IMR-90 (cell line): Measurements from ENCODE around the gene SYNGR2. TPM values are rescaled to one million over a fixed set of nuclear protein-coding genes. Genes with fewer than 3 reads are reported as not detected.

Experiments
- ATAC-seq: fragments of 200-7000 bp; cut with Tn5 transposase; 2 replicates; pipeline ENCODE4 v1.9.1; 2020; ENCODE audit warnings: low read depth, mild to moderate bottlenecking, moderate library complexity
- BruUV-seq: library from RNA; stranded (reverse); fragments of 400-500 nt; replicated peaks from 2 replicates; lab custom pipeline; 2021; lab: Mats Ljungman, UMichigan
- CTCF ChIA-PET: fragments of 300-600 bp; formaldehyde crosslinking; extraction: SDS; loops from one replicate; lab custom pipeline; 2021; ENCODE audit warnings: antibody characterized with exemption; lab: Yijun Ruan, JAX
- POLR2A ChIA-PET: fragments of 300-600 bp; sonication (Branson Sonifier 250); formaldehyde crosslinking; loops from one replicate; lab custom pipeline; 2022; ENCODE audit warnings: antibody characterized with exemption; ENCODE audit not compliant: unreplicated experiment; lab: Charles Lee
- DNase-seq: peaks from one replicate; pipeline ENCODE4 v3.0.0; 2013
- H2AFZ ChIP-seq: replicated peaks from 2 replicates; pipeline ENCODE3; 2013; ENCODE audit warnings: low read length, mild to moderate bottlenecking; ENCODE audit not compliant: poor library complexity
- H2AK5ac ChIP-seq: 2 replicates; pipeline ENCODE4 v1.6.1; 2013; ENCODE audit warnings: low read depth, low read length, inconsistent platforms
- H2AK9ac ChIP-seq: replicated peaks from 2 replicates; pipeline ENCODE3; 2013; ENCODE audit warnings: mild to moderate bottlenecking, low read depth, low read length, moderate library complexity; ENCODE audit not compliant: poor library complexity
- H2BK120ac ChIP-seq: 2 replicates; pipeline ENCODE4 v1.6.1; 2013; ENCODE audit warnings: low read depth, low read length, inconsistent platforms
- H2BK15ac ChIP-seq: 3 replicates; pipeline ENCODE4 v1.6.1; 2013; ENCODE audit warnings: low read depth, low read length, inconsistent platforms
- H2BK20ac ChIP-seq: 2 replicates; pipeline ENCODE4 v1.6.1; 2013; ENCODE audit warnings: low read depth, mild to moderate bottlenecking, inconsistent platforms, low read length, moderate library complexity
- H2BK5ac ChIP-seq: 2 replicates; pipeline ENCODE4 v1.6.1; 2013; ENCODE audit warnings: mild to moderate bottlenecking, low read depth, low read length, inconsistent platforms; ENCODE audit not compliant: poor library complexity, severe bottlenecking
- H3K14ac ChIP-seq: replicated peaks from 2 replicates; pipeline ENCODE4 v1.6.1; 2013; ENCODE audit warnings: low read depth, low read length, inconsistent platforms
- H3K18ac ChIP-seq: 2 replicates; pipeline ENCODE4 v1.6.1; 2013; ENCODE audit warnings: low read depth, low read length, control low read depth
- H3K23ac ChIP-seq: 2 replicates; pipeline ENCODE4 v1.6.1; 2013; ENCODE audit warnings: low read depth, low read length, inconsistent platforms
- H3K27ac ChIP-seq: 2 replicates; pipeline ENCODE4 v1.5.1; 2013; ENCODE audit warnings: mild to moderate bottlenecking, control low read depth, low read length; ENCODE audit not compliant: insufficient read depth
- H3K27me3 ChIP-seq: 2 replicates; pipeline ENCODE4 v1.6.1; 2013; ENCODE audit warnings: low read length; ENCODE audit not compliant: control insufficient read depth, insufficient read depth
- H3K36me3 ChIP-seq: 2 replicates; pipeline ENCODE4 v1.6.1; 2013; ENCODE audit warnings: low read length, mixed read lengths; ENCODE audit not compliant: control insufficient read depth, insufficient read depth
- H3K4ac ChIP-seq: 2 replicates; pipeline ENCODE4 v1.6.1; 2013; ENCODE audit warnings: low read depth, low read length, inconsistent platforms
- H3K4me1 ChIP-seq: 2 replicates; pipeline ENCODE4 v1.6.1; 2013; ENCODE audit warnings: low read length, mixed read lengths; ENCODE audit not compliant: control insufficient read depth, insufficient read depth
- H3K4me2 ChIP-seq: 2 replicates; pipeline ENCODE4 v1.6.1; 2013; ENCODE audit warnings: low read depth, mild to moderate bottlenecking, control low read depth, low read length, moderate library complexity
- H3K4me3 ChIP-seq: 2 replicates; pipeline ENCODE4 v1.5.1; 2013; ENCODE audit warnings: low read depth, mild to moderate bottlenecking, control low read depth, low read length, moderate library complexity; ENCODE audit not compliant: insufficient read depth
- H3K56ac ChIP-seq: 2 replicates; pipeline ENCODE4 v1.6.1; 2013; ENCODE audit warnings: low read length, inconsistent platforms; ENCODE audit not compliant: insufficient read depth; ENCODE audit errors: extremely low read depth
- H3K79me1 ChIP-seq, 2 experiments: 2 replicates each; pipeline ENCODE4 v1.6.1; 2013; ENCODE audit warnings: low read length in 2 of 2, inconsistent platforms in 1 of 2, low read depth in 1 of 2
- H3K9ac ChIP-seq: 2 replicates; pipeline ENCODE4 v1.6.1; 2013; ENCODE audit warnings: low read depth, low read length, control low read depth
- H3K9me1 ChIP-seq: 2 replicates; pipeline ENCODE4 v1.6.1; 2013; ENCODE audit warnings: low read length, inconsistent platforms; ENCODE audit not compliant: insufficient read depth
- H3K9me3 ChIP-seq: 2 replicates; pipeline ENCODE4 v1.6.1; 2013; ENCODE audit warnings: low read length; ENCODE audit not compliant: control insufficient read depth, insufficient read depth
- H4K20me1 ChIP-seq: 2 replicates; pipeline ENCODE4 v1.6.1; 2013; ENCODE audit warnings: low read length, inconsistent platforms; ENCODE audit not compliant: insufficient read depth
- H4K5ac ChIP-seq: 2 replicates; pipeline ENCODE4 v1.6.1; 2013; ENCODE audit warnings: mild to moderate bottlenecking, low read depth, low read length, control low read depth
- H4K8ac ChIP-seq, 2 experiments: 2 replicates each; pipeline ENCODE4 v1.6.1; 2013; ENCODE audit warnings: low read depth in 2 of 2, low read length in 2 of 2, control low read depth in 1 of 2, inconsistent platforms in 1 of 2
- H4K91ac ChIP-seq: 2 replicates; pipeline ENCODE4 v1.6.1; 2013; ENCODE audit warnings: low read depth, low read length, inconsistent platforms; ENCODE audit not compliant: insufficient read depth
- BHLHE40 ChIP-seq: fragments of 150-350 bp; IDR thresholded peaks from 2 replicates; pipeline ENCODE4 v1.6.1; 2016; ENCODE audit warnings: mild to moderate bottlenecking, low read depth, low read length
- CEBPB ChIP-seq: IDR thresholded peaks from 2 replicates; pipeline ENCODE4 v1.6.1; 2012; ENCODE audit warnings: low read depth, low read length, improper control_type of control experiment
- CHD1 ChIP-seq: IDR thresholded peaks from 2 replicates; pipeline ENCODE4 v1.6.1; 2012; ENCODE audit warnings: low read depth, low read length, improper control_type of control experiment
- CTCF ChIP-seq: conservative IDR thresholded peaks from 2 replicates; pipeline ENCODE4 v1.5.1; 2012; ENCODE audit warnings: mild to moderate bottlenecking, low read depth, low read length, improper control_type of control experiment
- FOS ChIP-seq: fragments of 150-350 bp; IDR thresholded peaks from 2 replicates; pipeline ENCODE4 v1.6.1; 2016; ENCODE audit warnings: low read depth, low read length
- MAFK ChIP-seq: IDR thresholded peaks from 2 replicates; pipeline ENCODE4 v1.6.1; 2012; ENCODE audit warnings: low read depth, low read length, improper control_type of control experiment
- MAZ ChIP-seq: IDR thresholded peaks from 2 replicates; pipeline ENCODE4 v1.6.1; 2012; ENCODE audit warnings: low read depth, mild to moderate bottlenecking, low read length, improper control_type of control experiment, moderate library complexity, borderline replicate concordance
- MXI1 ChIP-seq: IDR thresholded peaks from 2 replicates; pipeline ENCODE4 v1.6.1; 2012; ENCODE audit warnings: low read depth, mild to moderate bottlenecking, low read length, moderate library complexity, borderline replicate concordance
- NFE2L2 ChIP-seq: fragments of 150-350 bp; IDR thresholded peaks from 2 replicates; pipeline ENCODE4 v1.6.1; 2016; ENCODE audit warnings: low read depth, mild to moderate bottlenecking, low read length
- POLR2A ChIP-seq: IDR thresholded peaks from 2 replicates; pipeline ENCODE4 v1.6.1; 2012; ENCODE audit warnings: mild to moderate bottlenecking, low read depth, low read length
- RAD21 ChIP-seq: IDR thresholded peaks from 2 replicates; pipeline ENCODE4 v1.6.1; 2012; ENCODE audit warnings: low read length, improper control_type of control experiment
- RCOR1 ChIP-seq: IDR thresholded peaks from 2 replicates; pipeline ENCODE4 v1.6.1; 2012; ENCODE audit warnings: mild to moderate bottlenecking, low read length, improper control_type of control experiment; ENCODE audit not compliant: insufficient replicate concordance
- RFX5 ChIP-seq: IDR thresholded peaks from 2 replicates; pipeline ENCODE4 v1.8.0; 2012; ENCODE audit warnings: low read depth, mild to moderate bottlenecking, low read length, moderate library complexity
- SMC3 ChIP-seq: fragments of 150-350 bp; IDR thresholded peaks from 2 replicates; pipeline ENCODE4 v1.6.1; 2016; ENCODE audit warnings: low read depth, mild to moderate bottlenecking, antibody characterized with exemption, low read length, moderate library complexity
- WGBS, 2 experiments: methylation state at CpG; one replicate each; pipeline versions ENCODE4 v1.1.5 to v1.1.7; 2013; ENCODE audit warnings: missing lambda C conversion rate in 2 of 2; ENCODE audit not compliant: insufficient read length in 1 of 2; ENCODE audit errors: extremely low coverage in 2 of 2; 5-methylcytosine and 5-hydroxymethylcytosine counted together
- dilution Hi-C: fragments of 300-500 bp; cut with HindIII; formaldehyde crosslinking; loops from one replicate; pipeline ENCODE4 v1.14.3; 2018; ENCODE audit warnings: low sequenced_read_pairs; ENCODE audit not compliant: unreplicated experiment
- in situ Hi-C: fragments of 300-500 bp; cut with MboI; formaldehyde crosslinking; loops from 3 replicates; pipeline ENCODE4 v1.14.3; 2019; ENCODE audit warnings: low sequenced_read_pairs, inconsistent platforms, mixed read lengths
- intact Hi-C: fragments of 100-400 bp; cut with micrococcal nuclease; formaldehyde crosslinking; loops from 2 replicates; pipeline ENCODE4 v1.10.0; 2022
- polyA plus RNA-seq, 3 experiments: library from polyadenylated mRNA; depleted of rRNA; stranded (reverse); fragments of >200 nt; gene quantifications; 2 replicates each; pipeline ENCODE4 v1.2.3, GENCODE V29; 2012; ENCODE audit warnings: low replicate concordance in 1 of 3
- total RNA-seq: library from RNA; depleted of rRNA; stranded (reverse); fragments of >200 nt; gene quantifications from 2 replicates; pipeline ENCODE4 v1.2.3, GENCODE V29; 2012
- TF ChIP-seq, protein P1 (sequence below): fragments of 150-350 bp; IDR thresholded peaks from 2 replicates; pipeline ENCODE4 v1.6.1; 2017; ENCODE audit warnings: mild to moderate bottlenecking, antibody characterized with exemption, low read length, low read depth
- TF ChIP-seq, protein P2 (sequence below): fragments of 150-350 bp; IDR thresholded peaks from 2 replicates; pipeline ENCODE4 v1.6.1; 2016; ENCODE audit warnings: low read depth, mild to moderate bottlenecking, low read length, moderate library complexity, borderline replicate concordance

The SYNGR2 gene
- total and polyA plus RNA-seq, 2 of the 4 experiments (the other 2 are of a cell fraction), result 11.1 to 63.1 TPM

DNA sequence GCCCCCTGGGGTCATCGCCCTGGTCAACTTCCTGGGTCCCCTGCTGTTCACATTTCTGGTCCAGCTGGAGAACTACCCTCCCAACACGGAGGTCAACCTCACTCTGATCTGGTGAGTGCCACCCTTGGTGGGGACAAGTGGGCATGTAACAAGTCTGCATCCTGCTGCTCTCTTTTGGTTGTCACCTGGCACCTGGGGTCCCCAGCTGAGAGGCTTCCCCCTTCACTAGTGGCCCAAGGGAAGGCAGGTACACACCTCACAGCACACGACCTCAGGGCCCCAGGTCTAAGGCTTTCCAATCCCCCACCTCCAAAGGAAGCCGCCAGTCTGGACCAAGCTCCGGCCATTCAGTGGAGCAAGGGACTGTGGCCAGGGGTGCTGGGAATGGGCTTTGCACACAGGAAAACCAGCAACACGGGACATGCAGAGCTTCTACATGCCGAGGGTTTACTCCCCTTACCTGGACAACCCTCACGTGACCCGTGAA, 33.4 kb upstream of the SYNGR2 start:
- CTCF ChIA-PET, result no interaction called here
- BruUV-seq, result no TSS peak

More for the DNA sequence above, 33.4 kb upstream of the SYNGR2 start:
- Histone ChIP-seq H3K79me1 (no peaks in the 10 kb centered on the region), H4K8ac (no peak overlapping the region), H3K9ac (no peak overlapping the region), H2AK5ac (no peak overlapping the region), H3K27ac (no peak overlapping the region), H2AFZ (no peak overlapping the region), H3K4me3 (no peak overlapping the region), H3K14ac (no peak overlapping the region), H3K56ac (no peak overlapping the region), H4K91ac (no peak overlapping the region), H3K4me1 (no peaks in the 10 kb centered on the region), H3K23ac (no peak overlapping the region), H2BK20ac (no peak overlapping the region), H3K36me3 (no peaks in the 10 kb centered on the region), H2BK15ac (no peak overlapping the region), H3K4ac (no peak overlapping the region), H4K5ac (no peak overlapping the region), H4K20me1 (no peaks in the 10 kb centered on the region; the same call in 1 of the 2 replicates), H3K9me3 (no peaks in the 10 kb centered on the region), H3K18ac (no peak overlapping the region), H2BK5ac (no peak overlapping the region), H3K9me1 (no peaks in the 10 kb centered on the region), H2BK120ac (no peak overlapping the region), H3K4me2 (no peak overlapping the region), H3K27me3 (peaks cover 56% of the 10 kb centered on the region), H2AK9ac (peak overlapping the region; percentile 28)
- in situ Hi-C loops (no loop called here), dilution Hi-C loops (no loop called here), intact Hi-C loops (loop anchor here (1.0 kb wide), 1 partner anchor 52 kb away; the partner anchor contains the start of genes AFMID and TK1)
- ATAC-seq, result no peak
- TF ChIP-seq RFX5 (no peak), NFE2L2 (no peak), SMC3 (no peak), BHLHE40 (no peak), MXI1 (no peak), CEBPB (no peak), RAD21 (no peak), MAFK (no peak), CTCF (no peak), CHD1 (no peak), FOS (no peak), MAZ (no peak), POLR2A (no peak), RCOR1 (no peak)
- TF ChIP-seq, protein P1, sequence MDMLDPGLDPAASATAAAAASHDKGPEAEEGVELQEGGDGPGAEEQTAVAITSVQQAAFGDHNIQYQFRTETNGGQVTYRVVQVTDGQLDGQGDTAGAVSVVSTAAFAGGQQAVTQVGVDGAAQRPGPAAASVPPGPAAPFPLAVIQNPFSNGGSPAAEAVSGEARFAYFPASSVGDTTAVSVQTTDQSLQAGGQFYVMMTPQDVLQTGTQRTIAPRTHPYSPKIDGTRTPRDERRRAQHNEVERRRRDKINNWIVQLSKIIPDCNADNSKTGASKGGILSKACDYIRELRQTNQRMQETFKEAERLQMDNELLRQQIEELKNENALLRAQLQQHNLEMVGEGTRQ, result no peak
- TF ChIP-seq, protein P2, sequence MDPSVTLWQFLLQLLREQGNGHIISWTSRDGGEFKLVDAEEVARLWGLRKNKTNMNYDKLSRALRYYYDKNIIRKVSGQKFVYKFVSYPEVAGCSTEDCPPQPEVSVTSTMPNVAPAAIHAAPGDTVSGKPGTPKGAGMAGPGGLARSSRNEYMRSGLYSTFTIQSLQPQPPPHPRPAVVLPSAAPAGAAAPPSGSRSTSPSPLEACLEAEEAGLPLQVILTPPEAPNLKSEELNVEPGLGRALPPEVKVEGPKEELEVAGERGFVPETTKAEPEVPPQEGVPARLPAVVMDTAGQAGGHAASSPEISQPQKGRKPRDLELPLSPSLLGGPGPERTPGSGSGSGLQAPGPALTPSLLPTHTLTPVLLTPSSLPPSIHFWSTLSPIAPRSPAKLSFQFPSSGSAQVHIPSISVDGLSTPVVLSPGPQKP, result no peak
- 60% methylated on average over 2 of the region's 9 CpGs; no CpG with 5 or more reads in 1 of the 2 experiments for WGBS, 2 experiments
- DNase-seq, result no peak
- POLR2A ChIA-PET, result no interaction called here
